H1 (cell line): ENCODE measurements around the gene SIGLEC6. TPM values are rescaled to one million over a fixed set of nuclear protein-coding genes. Genes with fewer than 3 reads are reported as not detected.

Experiments
- CTCF ChIA-PET: fragments of 300-600 bp; sonication (Branson Sonifier 250); formaldehyde crosslinking; loops from one replicate; lab custom pipeline; 2021; ENCODE audit not compliant: partially characterized antibody; lab: Charles Lee
- POLR2A ChIA-PET: fragments of 300-600 bp; sonication (Branson Sonifier 250); formaldehyde crosslinking; loops from one replicate; lab custom pipeline; 2021; ENCODE audit warnings: inconsistent platforms; ENCODE audit not compliant: partially characterized antibody; lab: Charles Lee
- DNase-seq, 2 experiments: peaks; one replicate each; pipeline versions ENCODE4 v3.0.0 to v3.0.0-alpha.2; 2010 to 2022; ENCODE audit warnings: low spot score in 2 of 2, low read depth in 1 of 2, mixed read lengths in 1 of 2
- FAIRE-seq: peaks from 2 replicates; lab custom pipeline; 2011; peaks lifted over from hg19 to GRCh38; lab: Jason Lieb, UNC
- H2AFZ ChIP-seq: 2 replicates; pipeline ENCODE4 v1.8.1; 2012; ENCODE audit warnings: low read length, inconsistent platforms
- H2AK5ac ChIP-seq: 2 replicates; pipeline ENCODE4 v1.6.1; 2013; ENCODE audit warnings: low read depth, low read length
- H2BK120ac ChIP-seq: replicated peaks from 2 replicates; pipeline ENCODE3; 2013; ENCODE audit warnings: low read depth, low read length, inconsistent platforms
- H2BK12ac ChIP-seq: 2 replicates; pipeline ENCODE4 v1.6.1; 2013; ENCODE audit warnings: low read depth, low read length
- H2BK15ac ChIP-seq: 2 replicates; pipeline ENCODE4 v1.6.1; 2013; ENCODE audit warnings: low read length
- H2BK20ac ChIP-seq: 2 replicates; pipeline ENCODE4 v1.6.1; 2013; ENCODE audit warnings: low read length
- H2BK5ac ChIP-seq: 2 replicates; pipeline ENCODE4 v1.6.1; 2013; ENCODE audit warnings: low read depth, low read length
- H3K14ac ChIP-seq: 2 replicates; pipeline ENCODE4 v1.6.1; 2013; ENCODE audit warnings: inconsistent platforms; ENCODE audit not compliant: insufficient read length
- H3K18ac ChIP-seq: 2 replicates; pipeline ENCODE4 v1.6.1; 2013; ENCODE audit warnings: low read length; ENCODE audit errors: extremely low read depth
- H3K23ac ChIP-seq: 2 replicates; pipeline ENCODE4 v1.6.1; 2013; ENCODE audit warnings: inconsistent platforms; ENCODE audit not compliant: insufficient read length
- H3K23me2 ChIP-seq: 2 replicates; pipeline ENCODE4 v1.6.1; 2013; ENCODE audit warnings: low read depth, low read length
- H3K27ac ChIP-seq: 2 replicates; pipeline ENCODE4 v1.6.1; 2011; ENCODE audit warnings: low read depth, low read length, inconsistent platforms
- H3K27me3 ChIP-seq, 4 experiments: replicated peaks in 1 of 4; 1 replicate in 1 of 4; 2 replicates in 3 of 4; pipeline versions ENCODE4 v1.6.1 to v1.8.1; 2011 to 2013; ENCODE audit warnings: low read length in 3 of 4, mild to moderate bottlenecking in 3 of 4, inconsistent platforms in 2 of 4, mixed read lengths in 2 of 4, moderate library complexity in 1 of 4; ENCODE audit not compliant: control insufficient read depth in 3 of 4, insufficient read depth in 3 of 4; ENCODE audit errors: extremely low read depth in 1 of 4
- H3K36me3 ChIP-seq, 4 experiments: 2 replicates each; pipeline versions ENCODE4 v1.6.1 to v1.8.1; 2011 to 2013; ENCODE audit warnings: mild to moderate bottlenecking in 4 of 4, low read length in 3 of 4, moderate library complexity in 2 of 4, control low read depth in 1 of 4, inconsistent platforms in 1 of 4; ENCODE audit not compliant: insufficient read depth in 4 of 4, control insufficient read depth in 2 of 4
- H3K4ac ChIP-seq: replicated peaks from 2 replicates; pipeline ENCODE3; 2013; ENCODE audit warnings: low read length, low read depth, mixed read lengths, inconsistent platforms; ENCODE audit not compliant: insufficient read length
- H3K4me1 ChIP-seq, 4 experiments: replicated peaks in 1 of 4; 1 replicate in 1 of 4; 2 replicates in 3 of 4; pipeline versions ENCODE4 v1.6.1 to v1.8.1; 2011 to 2013; ENCODE audit warnings: low read length in 3 of 4, inconsistent platforms in 2 of 4, mixed read lengths in 1 of 4; ENCODE audit not compliant: insufficient read depth in 4 of 4, control insufficient read depth in 3 of 4
- H3K4me2 ChIP-seq, 2 experiments: 2 replicates each; pipeline versions ENCODE4 v1.6.1 to v1.8.1; 2011 to 2013; ENCODE audit warnings: low read depth in 2 of 2, low read length in 2 of 2, control low read depth in 1 of 2, inconsistent platforms in 1 of 2, mild to moderate bottlenecking in 1 of 2; ENCODE audit not compliant: insufficient read depth in 1 of 2
- H3K4me3 ChIP-seq, 4 experiments: fragments of 200-600, 300-600 bp in 1 of 4; sonication (generic), shearing (Covaris generic), sonication (Bioruptor Twin) in 1 of 4; 2 replicates each; pipeline versions ENCODE4 v1.5.1 to v1.8.1; 2011 to 2016; ENCODE audit warnings: low read length in 4 of 4, low read depth in 3 of 4, control low read depth in 2 of 4, inconsistent platforms in 2 of 4, mild to moderate bottlenecking in 2 of 4, mixed read lengths in 1 of 4, moderate library complexity in 1 of 4; ENCODE audit not compliant: insufficient read depth in 2 of 4; ENCODE audit errors: extremely low read depth in 1 of 4
- H3K56ac ChIP-seq: replicated peaks from 2 replicates; pipeline ENCODE3; 2013; ENCODE audit warnings: low read depth, mild to moderate bottlenecking, mixed read lengths, low read length, inconsistent platforms; ENCODE audit not compliant: insufficient read length
- H3K79me1 ChIP-seq: 2 replicates; pipeline ENCODE4 v1.6.1; 2013; ENCODE audit warnings: low read depth, low read length, control low read depth
- H3K79me2 ChIP-seq, 2 experiments: 2 replicates each; pipeline versions ENCODE4 v1.6.1 to v1.8.1; 2012 to 2013; ENCODE audit warnings: low read length in 2 of 2, mild to moderate bottlenecking in 2 of 2, inconsistent platforms in 1 of 2; ENCODE audit not compliant: insufficient read depth in 2 of 2, control insufficient read depth in 1 of 2
- H3K9ac ChIP-seq, 4 experiments: replicated peaks in 1 of 4; 1 replicate in 1 of 4; 2 replicates in 3 of 4; pipeline versions ENCODE4 v1.6.1 to v1.8.1; 2011 to 2013; ENCODE audit warnings: low read depth in 3 of 4, low read length in 3 of 4, control low read depth in 2 of 4, mild to moderate bottlenecking in 2 of 4, moderate library complexity in 2 of 4, inconsistent platforms in 1 of 4; ENCODE audit errors: extremely low read depth in 1 of 4
- H3K9me3 ChIP-seq, 2 experiments: 2 replicates each; pipeline versions ENCODE4 v1.6.1 to v1.8.1; 2012 to 2013; ENCODE audit warnings: mild to moderate bottlenecking in 2 of 2, moderate library complexity in 2 of 2, control low read depth in 1 of 2, inconsistent platforms in 1 of 2, low read depth in 1 of 2, low read length in 1 of 2, mixed read lengths in 1 of 2; ENCODE audit not compliant: insufficient read depth in 2 of 2
- H4K20me1 ChIP-seq, 2 experiments: replicated peaks in 1 of 2; 2 replicates each; pipeline versions ENCODE3 to v1.8.1; 2011 to 2013; ENCODE audit warnings: inconsistent platforms in 2 of 2, low read length in 2 of 2, mild to moderate bottlenecking in 1 of 2; ENCODE audit not compliant: insufficient read depth in 2 of 2, control insufficient read depth in 1 of 2
- H4K5ac ChIP-seq: 2 replicates; pipeline ENCODE4 v1.6.1; 2013; ENCODE audit warnings: low read length, low read depth, mixed read lengths, inconsistent platforms; ENCODE audit not compliant: insufficient read length
- H4K8ac ChIP-seq: 2 replicates; pipeline ENCODE4 v1.8.0; 2013; ENCODE audit warnings: mild to moderate bottlenecking, moderate library complexity, low read length, inconsistent platforms; ENCODE audit not compliant: insufficient read depth; ENCODE audit errors: extremely low read depth
- H4K91ac ChIP-seq: replicated peaks from 2 replicates; pipeline ENCODE3; 2013; ENCODE audit warnings: low read length, mixed read lengths, inconsistent platforms; ENCODE audit not compliant: insufficient read length
- CBX8 ChIP-seq: fragments of 300-800, 300-1000 bp; sonication (generic); IDR thresholded peaks from 2 replicates; pipeline ENCODE4 v1.7.1; 2016; ENCODE audit warnings: low read depth, low read length, borderline replicate concordance
- CHD2 ChIP-seq: IDR thresholded peaks from 2 replicates; pipeline ENCODE4 v1.6.1; 2012; ENCODE audit warnings: low read length, improper control_type of control experiment
- EP300 ChIP-seq, 2 experiments: IDR thresholded peaks; 1 replicate in 1 of 2; 2 replicates in 1 of 2; pipeline ENCODE4 v1.6.1; 2011 to 2012; ENCODE audit warnings: low read depth in 2 of 2, low read length in 2 of 2, mild to moderate bottlenecking in 2 of 2, borderline replicate concordance in 1 of 2, inconsistent platforms in 1 of 2, moderate library complexity in 1 of 2
- MAFK ChIP-seq: IDR thresholded peaks from 2 replicates; pipeline ENCODE4 v1.6.1; 2012; ENCODE audit warnings: low read depth, mild to moderate bottlenecking, improper control_type of control experiment, low read length
- POLR2A ChIP-seq, 2 experiments: IDR thresholded peaks; 1 replicate in 1 of 2; 2 replicates in 1 of 2; pipeline ENCODE4 v1.6.1; 2011; ENCODE audit warnings: low read depth in 2 of 2, low read length in 2 of 2, mild to moderate bottlenecking in 2 of 2; ENCODE audit errors: control extremely low read depth in 1 of 2
- SIN3A ChIP-seq, 2 experiments: IDR thresholded peaks in 1 of 2; conservative IDR thresholded peaks in 1 of 2; 2 replicates each; pipeline ENCODE4 v1.6.1; 2011 to 2012; ENCODE audit warnings: low read length in 2 of 2, improper control_type of control experiment in 1 of 2, low read depth in 1 of 2, mild to moderate bottlenecking in 1 of 2
- SIRT6 ChIP-seq: IDR thresholded peaks from one replicate; pipeline ENCODE4 v1.7.1; 2012; ENCODE audit warnings: low read length, inconsistent platforms
- SIX5 ChIP-seq: IDR thresholded peaks from 2 replicates; pipeline ENCODE4 v1.6.1; 2011; ENCODE audit warnings: mild to moderate bottlenecking, low read depth, low read length
- SP4 ChIP-seq: IDR thresholded peaks from 2 replicates; pipeline ENCODE4 v1.6.1; 2012; ENCODE audit warnings: low read length, inconsistent platforms
- TAF7 ChIP-seq: optimal IDR thresholded peaks from 2 replicates; pipeline ENCODE3; 2011; ENCODE audit warnings: low read depth, mild to moderate bottlenecking, inconsistent platforms, low read length, moderate library complexity, borderline replicate concordance
- WGBS, 2 experiments: shearing (Covaris generic) in 1 of 2; methylation state at CpG; one replicate each; pipeline versions ENCODE4 v1.1.6 to v1.1.7; 2013 to 2015; ENCODE audit warnings: low lambda C conversion rate in 2 of 2, mixed read lengths in 2 of 2, inconsistent platforms in 1 of 2, low coverage in 1 of 2, missing lambda C conversion rate in 1 of 2; ENCODE audit not compliant: insufficient replicate concordance in 2 of 2, insufficient coverage in 1 of 2, insufficient read length in 1 of 2; ENCODE audit errors: extremely low coverage in 1 of 2, missing lambda C conversion rate in 1 of 2; 5-methylcytosine and 5-hydroxymethylcytosine counted together
- polyA plus RNA-seq, 7 experiments: library from polyadenylated mRNA; depleted of rRNA in 3 of 7; stranded (reverse) in 5 of 7; unstranded in 2 of 7; fragments of >200 nt in 5 of 7; fragments of 200-250 nt in 2 of 7; gene quantifications; 1 replicate in 5 of 7; 2 replicates in 1 of 7; 4 replicates in 1 of 7; pipeline versions ENCODE4 v1.2.1 to v1.2.3, GENCODE V29; 2011 to 2013; ENCODE audit warnings: missing spikeins in 2 of 7, mixed read lengths in 2 of 7
- total RNA-seq: library from RNA; stranded (reverse); fragmentation: NEBNext Ultra II Directional; extraction: Animal tissue kit (Norgen Biotek cat#: 25700); gene quantifications from 2 replicates; pipeline ENCODE4 v1.2.1, GENCODE V29; 2021

SIGLEC6 gene
- total and polyA plus RNA-seq, 2 of the 8 experiments (the other 6 are each of a cell fraction or from before 2014, with no cell fraction given): 0.05 TPM; not detected in 1

DNA sequence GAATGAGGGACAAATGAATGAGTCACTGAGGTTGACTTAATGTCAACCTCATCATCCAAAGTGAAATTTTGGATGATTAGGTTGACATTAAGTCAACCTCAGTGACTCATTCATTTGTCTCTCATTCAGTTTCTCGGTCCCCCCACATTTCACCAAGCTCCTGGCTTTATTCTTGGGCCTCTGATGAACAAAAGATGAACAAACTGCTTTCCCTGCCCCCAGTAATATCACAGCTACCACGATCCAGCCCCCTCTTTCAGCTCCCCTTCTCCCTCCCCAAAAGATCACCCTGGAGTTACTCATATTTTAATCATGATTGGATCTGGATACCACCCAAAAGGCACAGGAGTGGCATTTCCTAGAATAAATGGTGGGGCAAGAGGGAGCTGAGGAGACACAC, 42.4 kb downstream of the SIGLEC6 start:
- Histone ChIP-seq H3K79me2 (no peaks in the 10 kb centered on the region), H2BK20ac (no peak overlapping the region), H3K56ac (no peak overlapping the region), H3K9me3 (peaks cover 55 to 76% of the 10 kb centered on the region in 2 experiments), H3K27me3 (no peaks in the 10 kb centered on the region), H3K18ac (no peak overlapping the region), H4K20me1 (no peaks in the 10 kb centered on the region), H2BK15ac (no peak overlapping the region), H2AK5ac (no peak overlapping the region), H2BK5ac (no peak overlapping the region), H4K8ac (no peak overlapping the region), H3K23ac (no peak overlapping the region), H3K14ac (no peak overlapping the region), H4K91ac (no peak overlapping the region), H3K36me3 (no peaks in the 10 kb centered on the region), H3K23me2 (no peaks in the 10 kb centered on the region; the same call in 1 of the 2 replicates), H3K4ac (no peak overlapping the region), H4K5ac (no peak overlapping the region), H3K27ac (no peak overlapping the region), H2BK12ac (no peak overlapping the region), H3K4me2 (no peak overlapping the region), H2BK120ac (no peak overlapping the region), H2AFZ (no peak overlapping the region), H3K4me1 (no peaks in the 10 kb centered on the region), H3K9ac (no peak overlapping the region), H3K79me1 (no peaks in the 10 kb centered on the region), H3K4me3 (no peak overlapping the region)
- TF ChIP-seq CHD2 (no peak), POLR2A (IDR thresholded peaks at IDR 0.05; ENCODE audit: control extremely low read depth in 1 of 2, low read depth in 2 of 2, low read length in 2 of 2) (no peak), MAFK (no peak), TAF7 (no peak), CBX8 (no peak), EP300 (IDR thresholded peaks at IDR 0.05; ENCODE audit: borderline replicate concordance in 1 of 2, low read depth in 2 of 2, low read length in 2 of 2) (no peak), SIX5 (no peak), SIRT6 (no peak), SIN3A (conservative IDR thresholded peaks at IDR 0.05 in 1 of 2, IDR thresholded peaks at IDR 0.05 in 1 of 2; ENCODE audit: low read depth in 1 of 2, low read length in 2 of 2) (no peak), SP4 (no peak)
- ChIA-PET POLR2A (no interaction called here), CTCF (interaction anchor here (1.0 to 1.9 kb wide), 2 partner anchors 14 to 16 kb away, joined by 3 to 7 read pairs; no protein-coding TSS in a partner anchor)
- FAIRE-seq (no peak), DNase-seq (no peak)
- 63% methylated on average over 2 of the region's 2 CpGs; no CpG with 5 or more reads in 1 of the 2 experiments for WGBS, 2 experiments
